ENCODE results near the gene ACER1.
"Not testable (repeated sequence)": the region's sequence is repeated elsewhere in the genome, so short reads cannot be mapped to it uniquely, and the experiment has no call there.

The ACER1 gene

DNA sequence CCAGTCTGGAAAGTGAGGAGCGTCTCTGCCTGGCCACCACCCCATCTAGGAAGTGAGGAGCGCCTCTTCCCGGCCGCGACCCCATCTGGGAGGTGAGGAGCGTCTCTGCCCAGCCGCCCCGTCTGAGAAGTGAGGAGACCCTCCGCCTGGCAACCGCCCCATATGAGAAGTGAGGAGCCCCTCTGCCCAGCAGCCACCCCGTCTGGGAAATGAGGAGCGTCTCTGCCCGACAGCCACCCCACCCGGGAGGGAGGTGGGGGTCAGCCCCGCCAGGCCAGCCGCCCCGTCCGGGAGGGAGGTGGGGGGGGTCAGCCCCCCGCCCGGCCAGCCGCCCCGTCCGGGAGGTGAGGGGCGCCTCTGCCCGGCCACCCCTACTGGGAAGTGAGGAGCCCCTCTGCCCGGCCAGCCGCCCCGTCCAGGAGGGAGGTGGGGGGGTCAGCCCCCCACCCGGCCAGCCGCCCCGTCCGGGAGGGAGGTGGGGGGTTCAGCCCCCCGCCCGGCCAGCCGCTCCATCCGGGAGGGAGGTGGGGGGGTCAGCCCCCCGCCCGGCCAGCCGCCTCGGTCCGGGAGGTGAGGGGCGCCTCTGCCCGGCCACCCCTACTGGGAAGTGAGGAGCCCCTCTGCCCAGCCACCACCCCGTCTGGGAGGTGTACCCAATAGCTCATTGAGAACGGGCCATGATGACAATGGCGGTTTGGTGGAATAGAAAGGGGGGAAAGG, 22.1 kb upstream of the ACER1 start:
- DNase-seq, result not testable (repeated sequence)

- no peak for DNase-seq
Measured at GRCh38 chr19:6354098-6354674, 20.8 kb upstream of the ACER1 start.

DNA sequence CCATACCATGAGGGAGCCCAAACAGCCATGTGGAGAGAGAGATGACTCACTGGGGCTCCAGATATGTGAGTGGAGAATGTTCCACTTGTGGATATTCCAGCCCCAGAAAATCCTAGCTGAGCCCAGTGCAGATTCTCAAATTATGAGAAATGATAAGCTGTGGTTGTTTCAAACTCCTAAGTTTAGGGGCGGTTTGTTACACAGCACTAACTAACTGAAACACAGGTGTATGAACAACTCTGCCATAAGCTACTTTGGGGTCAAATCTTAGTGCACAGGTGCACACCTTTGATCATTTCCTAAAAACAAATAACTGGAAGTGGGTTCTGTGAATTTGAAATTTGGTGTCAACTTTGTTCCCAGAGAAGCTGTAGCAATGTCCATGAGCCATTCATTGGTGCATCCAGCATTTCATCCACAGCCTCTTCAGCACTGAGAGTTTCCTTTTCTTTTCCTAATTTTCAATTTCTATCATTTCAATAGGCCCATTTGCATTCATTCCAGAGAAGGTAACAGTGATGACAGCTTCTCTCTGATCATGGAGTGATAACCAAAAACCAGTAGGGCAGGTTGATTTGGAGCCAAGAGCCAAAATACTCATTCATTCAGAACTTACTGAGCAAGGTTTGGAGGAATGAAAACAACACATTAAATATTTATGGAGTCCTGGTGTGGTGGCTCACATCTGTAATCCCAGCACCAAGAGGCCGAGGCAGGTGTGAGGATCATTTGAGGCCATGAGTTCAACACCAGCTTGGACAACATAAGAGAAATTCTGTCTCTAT, 19.2 kb upstream of the ACER1 start:
- no peak for DNase-seq

GRCh38 chr19:6350688-6351087, 17.3 kb upstream of the ACER1 start:
- no peak for DNase-seq

DNA sequence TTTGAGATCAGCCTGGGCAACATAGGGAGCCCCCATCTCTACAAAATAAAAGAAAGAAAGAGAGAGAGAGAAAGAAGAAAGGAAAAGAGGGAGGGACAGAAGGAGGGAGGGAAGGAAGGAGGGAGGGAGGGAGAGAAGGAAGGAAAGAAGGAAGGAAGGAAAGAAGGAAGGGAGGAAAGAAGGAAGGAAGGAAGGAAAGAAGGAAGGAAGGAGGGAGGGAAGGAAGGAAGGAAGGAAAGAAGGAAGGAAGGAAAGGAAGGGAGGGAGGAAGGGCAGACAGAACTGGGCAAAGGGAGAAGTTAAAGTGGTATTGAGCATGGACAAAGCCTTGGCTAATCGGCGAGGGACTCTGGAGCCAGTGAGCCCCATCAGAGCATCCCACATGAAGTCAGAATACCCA, 15.9 kb upstream of the ACER1 start:
- not testable (repeated sequence) for DNase-seq

- DNase-seq, result no peak
Measured at GRCh38 chr19:6343462-6343861, 10.1 kb upstream of the ACER1 start.

DNA sequence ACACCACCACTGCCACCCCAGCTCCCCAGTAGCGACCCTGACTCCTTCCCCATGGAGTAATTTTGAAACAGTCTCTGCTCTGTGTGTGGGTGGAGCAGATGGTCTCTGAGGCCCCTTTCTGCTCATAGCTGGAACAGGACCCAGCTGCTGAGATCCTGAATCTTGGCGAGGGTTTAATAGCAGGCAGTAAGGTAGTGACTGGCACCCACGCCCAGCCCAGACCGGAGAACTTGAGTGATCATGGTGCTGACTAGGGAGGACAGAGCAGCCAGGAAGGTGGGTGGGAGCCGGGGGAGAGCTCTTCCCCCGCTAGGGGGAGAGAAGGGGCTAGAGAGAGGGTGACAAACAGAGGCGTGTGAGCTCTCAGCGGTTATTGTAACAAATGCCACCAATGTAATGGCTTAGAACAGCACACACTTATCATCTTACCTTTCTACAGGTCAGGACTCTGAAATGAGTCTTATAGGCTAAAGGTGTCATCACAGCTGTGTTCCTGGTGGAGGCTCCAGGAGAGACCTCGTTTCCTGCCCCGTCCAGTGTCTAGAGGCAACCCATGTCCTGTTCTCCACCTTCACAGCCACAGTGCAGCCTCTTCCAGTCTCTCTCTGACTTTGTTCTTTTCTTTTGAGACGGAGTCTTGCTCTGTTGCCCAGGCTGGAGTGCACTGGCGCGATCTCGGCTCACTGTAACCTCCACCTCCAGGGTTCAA, 7.2 kb upstream of the ACER1 start:
- DNase-seq, result no peak

DNA sequence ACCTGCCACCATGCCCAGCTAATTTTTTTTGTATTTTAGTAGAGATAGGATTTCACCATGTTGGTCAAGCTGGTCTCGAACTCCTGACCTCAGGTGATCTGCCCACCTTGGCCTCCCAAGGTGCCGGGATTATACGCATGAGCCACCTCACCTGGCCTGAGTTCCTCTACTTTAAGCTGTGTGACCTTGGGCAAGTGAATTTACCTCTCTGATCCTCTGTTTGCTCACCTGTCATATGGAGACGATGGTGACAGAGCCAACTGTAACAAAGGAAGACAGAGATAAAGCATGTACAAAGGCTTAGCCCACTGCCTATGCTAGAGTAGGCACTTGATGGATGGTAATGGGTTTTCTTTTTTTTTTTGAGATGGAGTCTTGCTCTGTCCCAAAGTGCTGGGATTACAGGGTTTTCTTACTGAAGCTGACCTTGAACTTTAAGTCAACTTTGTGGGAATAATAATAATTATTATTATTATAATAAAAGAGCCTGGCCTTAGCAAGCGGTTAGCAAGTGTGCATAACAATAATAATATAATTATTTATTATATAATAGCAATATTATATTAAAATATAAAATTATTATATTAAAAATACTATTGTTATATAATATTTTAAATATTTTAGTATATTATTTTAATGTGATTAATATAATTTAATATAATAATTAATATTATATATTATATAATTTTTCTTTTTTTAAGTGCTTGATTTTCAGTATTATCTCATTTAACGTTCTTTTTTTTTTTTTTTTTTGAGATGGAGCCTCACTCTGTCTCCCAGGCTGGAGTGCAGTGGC, 1.3 kb upstream of the ACER1 start:
- DNase-seq, result no peak

GRCh38 chr19:6326815-6327214, 6.6 kb downstream of the ACER1 start:
- no peak for DNase-seq

DNA sequence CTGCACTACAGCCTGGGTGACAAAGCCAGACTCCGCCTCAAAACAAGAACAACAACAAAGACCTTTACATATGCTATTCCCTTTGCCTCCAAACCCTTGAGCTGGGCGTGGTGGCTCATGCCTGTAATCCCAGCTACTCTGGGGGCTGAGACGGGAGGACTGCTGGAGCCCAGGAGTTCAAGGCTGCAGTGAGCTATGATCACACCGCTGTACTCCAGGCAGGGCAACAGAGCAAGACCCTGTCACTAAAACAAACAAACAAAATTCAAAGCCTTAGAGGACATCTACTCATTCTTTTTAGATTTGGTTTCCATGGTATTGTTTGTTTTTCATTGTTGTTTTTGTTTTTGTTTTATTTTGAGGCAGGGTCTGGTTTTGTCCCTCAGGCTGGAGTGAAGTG, 7.8 kb downstream of the ACER1 start:
- DNase-seq, result no peak

- no peak for DNase-seq
Measured at GRCh38 chr19:6324757-6325156, 8.7 kb downstream of the ACER1 start.

- no peak for DNase-seq
Measured at GRCh38 chr19:6322284-6322683, 11.1 kb downstream of the ACER1 start.

DNA sequence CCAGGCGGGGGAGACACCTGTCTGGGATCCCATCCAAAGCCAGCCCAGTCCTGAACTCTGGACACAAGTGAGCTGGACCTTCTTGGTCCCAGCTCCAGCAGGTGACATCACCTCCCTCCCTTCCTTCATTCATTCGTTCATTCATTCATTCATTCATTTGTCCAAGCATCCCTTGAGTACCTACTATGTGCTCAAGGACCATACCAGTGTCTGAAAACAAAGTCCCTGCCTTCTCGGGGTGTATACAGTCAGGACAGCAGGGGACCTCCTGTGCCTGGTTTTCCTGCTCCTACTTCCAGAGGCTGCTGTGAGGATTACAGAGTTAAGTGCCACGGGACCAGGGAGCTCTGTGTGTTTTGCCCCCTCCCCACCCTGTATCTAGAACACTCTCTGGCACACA, 14.0 kb downstream of the ACER1 start:
- no peak for DNase-seq

DNA sequence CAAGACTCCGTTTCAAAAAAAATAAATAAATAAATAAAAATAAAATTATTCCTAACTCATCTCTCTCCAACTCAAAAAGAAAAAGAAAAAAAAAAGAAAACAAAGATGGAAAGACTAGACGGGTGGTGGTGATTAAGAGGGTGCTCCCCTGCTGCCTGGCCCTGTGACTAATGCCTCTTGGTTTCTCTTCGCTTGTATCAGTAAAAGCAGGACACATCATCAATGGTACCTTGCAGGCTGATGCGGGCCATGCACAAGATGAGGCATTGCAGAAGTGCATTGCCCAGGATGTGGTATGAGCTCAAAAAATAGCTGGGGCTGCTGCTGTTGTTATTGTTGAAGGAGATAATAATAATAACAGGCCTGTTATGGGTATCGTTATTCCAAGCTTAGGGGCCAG, 14.6 kb downstream of the ACER1 start:
- DNase-seq, result no peak

- DNase-seq, result not testable (repeated sequence)
Measured at GRCh38 chr19:6315646-6316045, 17.8 kb downstream of the ACER1 start.

- DNase-seq, result no peak
Measured at GRCh38 chr19:6313398-6313969, 19.9 kb downstream of the ACER1 start.

DNA sequence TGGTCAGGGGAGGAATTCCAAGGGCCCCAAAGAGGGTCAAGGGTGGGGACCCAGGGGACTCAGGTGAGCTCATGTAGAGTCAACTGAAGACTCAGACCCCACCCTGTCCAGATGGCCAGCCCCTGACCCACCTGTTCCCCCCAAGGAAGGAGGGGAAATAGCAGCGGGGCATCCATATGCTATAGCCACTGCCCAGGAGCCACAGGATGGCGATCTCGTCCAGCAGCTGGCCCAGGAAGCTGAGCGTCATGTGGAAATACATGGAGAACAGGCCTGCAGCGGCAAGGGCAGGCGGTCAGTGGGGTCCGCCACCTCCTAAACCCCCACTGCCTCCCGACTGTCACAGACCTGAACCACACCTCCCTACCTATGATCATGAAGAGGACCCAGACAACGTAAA, 21.4 kb downstream of the ACER1 start:
- DNase-seq, result no peak

- DNase-seq, result no peak
Measured at GRCh38 chr19:6298413-6298812, 35.0 kb downstream of the ACER1 start.

GRCh38 chr19:6297202-6297601, 36.2 kb downstream of the ACER1 start:
- no peak for DNase-seq

GRCh38 chr19:6292006-6292405, 41.4 kb downstream of the ACER1 start:
- no peak for DNase-seq

DNA sequence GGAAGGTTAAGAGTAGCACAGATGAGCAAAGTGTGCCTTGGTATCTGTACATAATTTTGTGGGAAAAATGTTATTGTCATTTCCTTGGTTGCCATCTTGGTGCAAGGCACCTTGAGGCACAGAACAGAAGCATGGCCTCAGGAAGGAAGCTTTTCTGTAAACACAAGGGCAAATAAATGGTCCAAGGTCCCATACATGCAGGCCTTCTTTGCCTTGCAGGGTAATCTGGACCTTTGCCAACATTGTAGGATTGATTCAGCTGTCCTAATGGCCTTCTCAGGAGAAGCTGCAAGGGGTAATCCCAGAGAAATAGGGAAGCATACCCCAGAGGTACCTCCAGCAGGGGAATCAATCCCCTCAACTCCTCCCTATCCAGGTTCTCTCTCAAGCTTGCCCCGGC, 44.7 kb downstream of the ACER1 start:
- DNase-seq, result no peak

GRCh38 chr19:6287269-6287885, 46.0 kb downstream of the ACER1 start:
- no peak for DNase-seq
